Lung (tissue), 12 donors: ENCODE measurements around the gene ATP6V0B. TPM values are rescaled to one million over a fixed set of nuclear protein-coding genes. Genes with fewer than 3 reads are reported as not detected.
A peak's percentile ranks its signal among the peaks of the same experiment; 100 is the strongest.

ENCODE experiments used
- ATAC-seq: fragments of 200-7000 bp; cut with Tn5 transposase; one replicate; pipeline ENCODE4 v1.9.1; 2020; ENCODE audit warnings: moderate number of reproducible peaks; ENCODE audit not compliant: insufficient read depth, low FRiP score
- DNase-seq, 3 donors: peaks; one replicate each; pipeline ENCODE4 v3.0.0-alpha.2; 2013 to 2017
- H3K27ac ChIP-seq, 2 donors: one replicate each; pipeline ENCODE4 v1.5.1; 2013; ENCODE audit warnings: mild to moderate bottlenecking in 2 of 2, moderate library complexity in 2 of 2, control low read depth in 1 of 2, inconsistent platforms in 1 of 2, low read depth in 1 of 2, low read length in 1 of 2
- H3K27me3 ChIP-seq, 3 donors: one replicate each; pipeline ENCODE4 v1.5.1; 2013; ENCODE audit warnings: low read length in 2 of 3; ENCODE audit not compliant: control insufficient read depth in 3 of 3, insufficient read depth in 3 of 3
- H3K36me3 ChIP-seq, 4 donors: one replicate each; pipeline ENCODE4 v1.5.1; 2013; ENCODE audit warnings: low read length in 4 of 4, mild to moderate bottlenecking in 1 of 4, moderate library complexity in 1 of 4; ENCODE audit not compliant: control insufficient read depth in 4 of 4, insufficient read depth in 4 of 4
- H3K4me1 ChIP-seq, 5 donors: one replicate each; pipeline ENCODE4 v1.5.1; 2013; ENCODE audit warnings: low read length in 5 of 5, mild to moderate bottlenecking in 2 of 5, moderate library complexity in 1 of 5; ENCODE audit not compliant: control insufficient read depth in 5 of 5, insufficient read depth in 5 of 5
- H3K4me3 ChIP-seq: one replicate; pipeline ENCODE4 v1.5.1; 2013; ENCODE audit warnings: mild to moderate bottlenecking, control low read depth, moderate library complexity
- H3K9ac ChIP-seq, 2 donors: one replicate each; pipeline ENCODE4 v1.5.1; 2013; ENCODE audit warnings: low read length in 2 of 2, control low read depth in 1 of 2; ENCODE audit not compliant: insufficient read depth in 1 of 2
- H3K9me3 ChIP-seq, 4 donors: one replicate each; pipeline ENCODE4 v1.5.1; 2013; ENCODE audit warnings: low read length in 3 of 4, mild to moderate bottlenecking in 1 of 4, moderate library complexity in 1 of 4; ENCODE audit not compliant: control insufficient read depth in 4 of 4, insufficient read depth in 3 of 4
- WGBS, 2 donors: extraction: QIAGEN DNeasy Blood & Tissue Kit; methylation state at CpG; one replicate each; pipeline ENCODE4 v1.1.7; 2013; 5-methylcytosine and 5-hydroxymethylcytosine counted together
- polyA plus RNA-seq, 2 donors: library from polyadenylated mRNA; stranded (reverse); fragments of 200-250 nt; gene quantifications; one replicate each; pipeline ENCODE4 v1.2.1, GENCODE V29; 2013
- total RNA-seq, 2 donors: library from RNA; depleted of rRNA in 1 of 2; stranded (reverse); fragments of >200 nt in 1 of 2; gene quantifications; one replicate each; pipeline ENCODE4 v1.2.1, GENCODE V29; 2014 to 2021
- TF ChIP-seq, protein P1 (sequence below): IDR thresholded peaks from 2 replicates; pipeline ENCODE4 v1.5.1; 2012; ENCODE audit warnings: mild to moderate bottlenecking; ENCODE audit errors: control extremely low read depth, extremely low read depth
- donor health status: control.
- donor health status: control.
- donor health status: Bipolar disorder and iron deficiency.
- donor health status: healthy.
- donor health status: DM: yes; HTN: yes; CAD: no.

Gene ATP6V0B
- total and polyA plus RNA-seq, 4 donors: 71.2 to 484 (median 283) TPM

- DNase-seq (peak; percentile 85 to 89 (median 88)), ATAC-seq (no peak)
- TF ChIP-seq, protein P1, sequence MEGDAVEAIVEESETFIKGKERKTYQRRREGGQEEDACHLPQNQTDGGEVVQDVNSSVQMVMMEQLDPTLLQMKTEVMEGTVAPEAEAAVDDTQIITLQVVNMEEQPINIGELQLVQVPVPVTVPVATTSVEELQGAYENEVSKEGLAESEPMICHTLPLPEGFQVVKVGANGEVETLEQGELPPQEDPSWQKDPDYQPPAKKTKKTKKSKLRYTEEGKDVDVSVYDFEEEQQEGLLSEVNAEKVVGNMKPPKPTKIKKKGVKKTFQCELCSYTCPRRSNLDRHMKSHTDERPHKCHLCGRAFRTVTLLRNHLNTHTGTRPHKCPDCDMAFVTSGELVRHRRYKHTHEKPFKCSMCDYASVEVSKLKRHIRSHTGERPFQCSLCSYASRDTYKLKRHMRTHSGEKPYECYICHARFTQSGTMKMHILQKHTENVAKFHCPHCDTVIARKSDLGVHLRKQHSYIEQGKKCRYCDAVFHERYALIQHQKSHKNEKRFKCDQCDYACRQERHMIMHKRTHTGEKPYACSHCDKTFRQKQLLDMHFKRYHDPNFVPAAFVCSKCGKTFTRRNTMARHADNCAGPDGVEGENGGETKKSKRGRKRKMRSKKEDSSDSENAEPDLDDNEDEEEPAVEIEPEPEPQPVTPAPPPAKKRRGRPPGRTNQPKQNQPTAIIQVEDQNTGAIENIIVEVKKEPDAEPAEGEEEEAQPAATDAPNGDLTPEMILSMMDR: no peak
- Histone ChIP-seq H3K27me3 (no peaks in the 10 kb centered on the region), H3K4me3 (no peak overlapping the region), H3K4me1 (peaks cover 0 to 24% (median 0%) of the 10 kb centered on the region in 5 donors), H3K9me3 (no peaks in the 10 kb centered on the region), H3K9ac (no peak overlapping the region), H3K27ac (no peak overlapping the region), H3K36me3 (peaks cover 0 to 5% (median 2%) of the 10 kb centered on the region in 4 donors)
- 84 to 92% methylated on average over 13 of the region's 13 CpGs for WGBS, 2 donors
These were observed 44.7 kb downstream of the ATP6V0B start for GRCh38 chr1:44019466-44019948.

DNA sequence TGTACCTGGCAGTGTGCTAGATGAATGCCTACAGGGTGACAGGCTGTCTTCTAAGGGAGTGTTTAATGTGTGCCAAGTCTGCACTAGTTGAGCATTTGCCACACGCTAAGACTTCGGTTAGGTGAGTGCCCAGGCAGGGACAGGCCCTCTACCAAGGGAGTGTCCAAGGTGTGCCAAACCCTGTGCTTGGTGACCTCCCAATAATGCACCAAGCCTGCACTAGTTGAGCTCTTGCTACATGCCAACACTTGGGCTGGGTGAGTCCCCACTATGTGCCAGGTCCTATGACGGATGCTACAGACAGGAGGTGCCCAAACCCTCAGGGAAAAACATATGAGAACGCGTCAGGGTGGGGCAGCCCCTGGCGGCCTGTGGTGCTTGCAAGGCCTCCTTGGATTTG lies 45.7 kb downstream of the ATP6V0B start:
- peaks cover 0 to 5% (median 2%) of the 10 kb centered on the region in 4 donors for H3K36me3 ChIP-seq
- H3K4me3 ChIP-seq: no peak overlapping the region
- ATAC-seq (no peak), DNase-seq (no peak)
- peaks cover 0 to 18% (median 0%) of the 10 kb centered on the region in 5 donors for H3K4me1 ChIP-seq
- H3K9me3 ChIP-seq: no peaks in the 10 kb centered on the region
- no peak overlapping the region for H3K9ac ChIP-seq
- no peaks in the 10 kb centered on the region for H3K27me3 ChIP-seq
- H3K27ac ChIP-seq: no peak overlapping the region
- 86 to 91% methylated on average over 6 of the region's 6 CpGs for WGBS, 2 donors
- TF ChIP-seq, protein P1: no peak

- Histone ChIP-seq H3K27me3 (no peaks in the 10 kb centered on the region), H3K9ac (no peak overlapping the region), H3K4me1 (peaks cover 0 to 18% (median 0%) of the 10 kb centered on the region in 5 donors), H3K27ac (no peak overlapping the region), H3K36me3 (peaks cover 0 to 5% (median 2%) of the 10 kb centered on the region in 4 donors), H3K4me3 (no peak overlapping the region), H3K9me3 (no peaks in the 10 kb centered on the region)
- ATAC-seq: no peak
- TF ChIP-seq, protein P1: no peak
- WGBS, 2 donors: 85 to 93% methylated on average over 5 to 8 of the region's 8 CpGs
- DNase-seq: no peak
These were observed 46.4 kb downstream of the ATP6V0B start for GRCh38 chr1:44021156-44021555.
